Mucosa of gallbladder (tissue), 1 donor: ENCODE data around the gene SLC39A11. TPM values are rescaled to one million over a fixed set of nuclear protein-coding genes. Genes with fewer than 3 reads are reported as not detected.

Experiments used
- DNase-seq: peaks from one replicate; pipeline ENCODE4 v3.0.0-alpha.2; 2020; ENCODE audit warnings: low spot score
- total RNA-seq: library from RNA; stranded (reverse); gene quantifications from one replicate; pipeline ENCODE4 v1.2.1, GENCODE V29; 2021
- donor health status: DM: no; HTN: no; CAD: no.

Gene SLC39A11
- total RNA-seq, 1 donor from 2014 or later: 62.8 TPM

DNA sequence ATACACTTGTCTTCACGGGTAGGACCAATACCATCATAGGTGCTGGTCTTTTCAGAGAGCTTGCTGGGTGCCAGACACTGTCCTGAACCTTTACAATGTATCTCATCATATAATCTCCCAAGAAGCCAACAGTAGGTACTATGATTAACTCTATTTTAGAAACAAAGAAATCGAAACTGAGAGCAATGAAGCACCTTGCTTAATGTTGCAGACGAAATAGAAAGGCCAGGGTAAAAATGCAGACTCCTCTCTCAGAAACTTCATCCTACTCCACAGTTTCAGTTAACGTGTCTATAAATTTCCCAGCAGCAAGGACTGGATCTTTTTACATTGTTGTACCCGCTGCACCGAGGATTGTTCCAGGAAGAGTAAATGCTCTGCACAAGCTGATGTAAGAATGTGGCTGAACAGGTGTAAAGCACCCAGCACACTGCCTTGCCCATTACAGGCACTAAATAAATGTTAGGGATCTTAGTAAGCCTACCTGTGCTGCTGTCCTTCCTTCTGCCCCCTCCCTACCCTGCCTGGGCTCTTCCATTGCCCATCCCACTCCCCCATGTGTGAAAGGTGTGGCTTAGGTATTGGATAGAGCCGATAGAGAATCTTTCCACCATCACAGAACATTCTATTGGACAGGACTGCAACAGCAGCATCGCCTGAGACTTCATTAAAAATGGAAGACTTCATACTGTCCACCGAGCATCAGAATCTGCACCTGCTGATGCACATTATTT lies 495.0 kb downstream of the SLC39A11 start:
- no peak for DNase-seq

Other genes starting within 250 kb of the SLC39A11 start
- gene SSTR2, start 72.3 kb upstream of the SLC39A11 start, total RNA-seq: 0.14 TPM
- gene COG1, start 100.4 kb upstream of the SLC39A11 start, total RNA-seq: 50.6 TPM
- gene CPSF4L, start 169.2 kb upstream of the SLC39A11 start, total RNA-seq: not detected
- 77.6 TPM for gene CDC42EP4, start 219.3 kb upstream of the SLC39A11 start, total RNA-seq